HL-60/S4 (cell line): ENCODE results near the gene NBPF11.
"Not testable (repeated sequence)": the region's sequence is repeated elsewhere in the genome, so short reads cannot be mapped to it uniquely, and the experiment has no call there.

Experiments used
- in situ Hi-C: fragments of 300-500 bp; cut with MboI; formaldehyde crosslinking; loops from 2 replicates; pipeline ENCODE4 v1.14.3; 2022; ENCODE audit warnings: low sequenced_read_pairs

The NBPF11 gene

DNA sequence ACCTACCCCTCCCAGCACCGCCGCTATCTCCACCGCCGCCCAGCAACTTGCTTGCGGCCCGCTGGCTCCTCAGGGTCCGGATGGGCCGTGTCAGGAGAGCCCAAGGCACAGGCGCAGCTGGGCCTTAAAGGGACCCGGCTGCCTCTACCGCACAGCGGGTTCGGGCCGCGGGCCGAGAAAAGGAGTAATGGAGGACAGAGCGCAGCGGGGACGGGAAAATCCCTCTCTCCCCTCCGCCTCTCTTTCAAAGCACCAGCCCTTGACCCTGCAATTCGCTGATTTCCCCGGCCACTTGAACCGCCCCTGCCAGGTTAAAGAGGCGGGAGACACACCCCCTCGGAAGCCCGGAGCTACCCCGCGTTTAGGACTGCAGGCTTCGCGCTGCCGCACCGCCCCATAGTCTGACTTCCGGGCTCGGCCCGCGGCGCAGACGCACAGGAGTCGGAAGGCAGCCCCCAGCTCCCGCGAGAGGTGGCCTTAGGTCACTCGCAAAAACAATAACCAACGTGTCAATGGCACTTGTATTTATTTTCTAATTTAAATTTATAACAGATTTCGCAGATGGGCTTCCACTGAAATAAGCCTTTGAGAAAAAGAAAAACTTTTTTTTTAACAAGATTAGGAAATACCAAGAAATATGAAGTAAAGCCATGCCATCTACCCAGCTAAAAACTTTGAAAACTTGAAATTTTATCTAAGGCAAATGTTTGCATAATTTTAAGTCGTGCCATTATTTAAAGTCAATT, at the start of gene NBPF11:
TSS of gene NBPF11 (minus strand) at position 371 of the 746 bp plus-strand sequence. CDS start 25,278 bp downstream, outside the sequence.
- in situ Hi-C loops = not testable (repeated sequence)

GRCh38 chr1:148197396-148197795, 45.3 kb upstream of the NBPF11 start:
- in situ Hi-C loops = not testable (repeated sequence)

GRCh38 chr1:148196949-148197348, 44.9 kb upstream of the NBPF11 start:
- in situ Hi-C loops = not testable (repeated sequence)

DNA sequence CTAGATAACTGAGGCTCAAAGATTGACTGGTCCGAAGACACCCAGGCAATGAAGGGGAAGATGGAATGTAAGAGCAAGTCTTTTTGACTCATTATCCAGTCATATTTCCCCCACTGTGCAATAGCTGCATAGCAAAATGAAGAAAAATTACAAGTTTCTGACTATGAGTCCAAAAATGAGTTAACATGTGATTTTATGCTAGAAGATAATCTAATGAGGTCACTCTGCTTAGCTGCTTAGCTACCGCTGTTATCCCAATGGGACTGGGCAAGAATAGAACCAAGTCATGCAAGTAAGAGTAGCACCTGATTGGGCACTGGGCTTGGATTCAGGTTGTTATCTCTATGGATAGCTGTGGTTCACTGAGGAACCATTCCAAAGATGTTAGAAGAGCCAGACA, 43.0 kb upstream of the NBPF11 start:
- in situ Hi-C loops = not testable (repeated sequence)

- in situ Hi-C loops = not testable (repeated sequence)
Observed at GRCh38 chr1:148188768-148189167, 36.7 kb upstream of the NBPF11 start.

DNA sequence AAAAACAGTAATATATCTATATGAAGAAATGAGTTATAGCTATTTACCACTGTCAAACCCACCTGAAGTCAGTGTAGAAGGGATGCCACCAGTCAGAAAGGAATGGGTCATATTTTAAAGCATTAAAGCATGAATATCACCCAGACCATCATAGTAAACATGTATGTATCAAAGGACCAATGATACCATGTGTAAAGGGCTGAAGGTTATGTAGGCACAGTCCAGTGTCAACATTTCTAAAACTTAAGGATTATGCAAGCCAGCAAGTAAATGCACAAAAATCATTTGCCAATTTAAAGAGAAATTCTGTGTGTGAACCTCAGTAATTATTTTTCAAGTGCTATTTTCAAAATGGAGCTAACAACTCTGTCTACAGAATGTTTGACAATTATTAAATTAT, 26.6 kb upstream of the NBPF11 start:
- in situ Hi-C loops = not testable (repeated sequence)

GRCh38 chr1:148175414-148175813, 23.3 kb upstream of the NBPF11 start:
- in situ Hi-C loops = not testable (repeated sequence)

DNA sequence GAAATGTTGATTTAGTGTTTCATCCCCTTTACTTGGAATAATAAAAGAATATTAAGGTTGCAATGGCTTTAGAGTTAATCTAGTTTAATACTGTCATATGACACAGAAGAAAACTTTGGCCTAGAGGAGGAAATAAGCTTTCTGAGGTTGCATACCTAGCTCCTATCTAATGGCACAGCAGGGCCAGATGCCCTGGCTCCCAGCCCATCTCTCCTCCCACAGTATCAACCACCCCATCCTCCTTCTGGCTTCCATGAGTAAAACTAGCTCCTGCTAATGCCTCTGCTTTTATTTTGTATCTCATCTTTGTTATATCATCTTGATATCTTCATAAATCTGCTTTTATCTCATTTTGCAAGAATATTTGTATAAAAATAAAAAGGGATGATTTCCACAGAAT, 19.9 kb upstream of the NBPF11 start:
- in situ Hi-C loops = not testable (repeated sequence)

DNA sequence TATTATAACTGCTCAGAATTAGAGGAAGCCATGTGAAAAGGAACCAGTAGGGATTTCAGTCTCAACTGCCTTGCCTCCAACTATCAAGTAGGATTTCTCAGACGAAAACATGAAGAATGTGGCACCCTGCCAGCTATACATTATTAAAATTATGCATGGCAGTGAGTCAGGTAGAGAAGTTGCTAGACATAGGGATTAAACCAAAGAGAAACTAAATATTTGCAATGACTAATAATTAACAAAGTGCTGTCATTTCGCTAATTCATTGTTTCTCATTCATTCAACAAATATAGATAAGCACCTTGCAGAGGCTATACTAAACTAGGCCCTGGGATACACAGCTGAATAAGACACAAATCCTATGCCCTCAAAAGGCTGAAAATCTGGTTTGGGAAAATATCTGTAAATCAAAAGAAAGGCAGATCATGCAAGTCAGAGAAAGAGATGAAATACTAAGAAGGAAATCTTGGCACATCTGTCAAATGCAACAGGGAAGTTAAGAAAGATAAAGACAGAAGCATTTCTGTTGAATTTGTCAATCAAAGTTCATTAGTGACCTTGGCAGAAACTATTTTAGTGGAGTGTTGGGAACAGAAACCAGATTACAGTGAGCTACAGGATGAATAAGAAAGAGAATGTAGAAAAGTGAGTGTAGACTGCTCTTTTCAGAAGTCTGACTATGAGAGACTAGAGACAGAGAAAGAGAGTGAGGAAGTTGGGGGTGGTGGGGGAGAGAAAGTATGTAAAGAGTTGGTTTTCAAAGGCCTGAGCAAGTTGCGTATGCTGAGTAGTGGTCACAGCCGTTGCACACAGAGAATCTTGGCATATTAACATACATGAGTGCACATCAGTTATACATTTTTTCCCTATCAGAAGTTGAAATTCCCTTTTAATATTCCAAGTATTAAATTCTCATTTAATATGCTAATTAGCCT, 14.7 kb upstream of the NBPF11 start:
- in situ Hi-C loops = no loop called here

- in situ Hi-C loops = no loop called here
Observed at GRCh38 chr1:148162363-148162762, 10.3 kb upstream of the NBPF11 start.

DNA sequence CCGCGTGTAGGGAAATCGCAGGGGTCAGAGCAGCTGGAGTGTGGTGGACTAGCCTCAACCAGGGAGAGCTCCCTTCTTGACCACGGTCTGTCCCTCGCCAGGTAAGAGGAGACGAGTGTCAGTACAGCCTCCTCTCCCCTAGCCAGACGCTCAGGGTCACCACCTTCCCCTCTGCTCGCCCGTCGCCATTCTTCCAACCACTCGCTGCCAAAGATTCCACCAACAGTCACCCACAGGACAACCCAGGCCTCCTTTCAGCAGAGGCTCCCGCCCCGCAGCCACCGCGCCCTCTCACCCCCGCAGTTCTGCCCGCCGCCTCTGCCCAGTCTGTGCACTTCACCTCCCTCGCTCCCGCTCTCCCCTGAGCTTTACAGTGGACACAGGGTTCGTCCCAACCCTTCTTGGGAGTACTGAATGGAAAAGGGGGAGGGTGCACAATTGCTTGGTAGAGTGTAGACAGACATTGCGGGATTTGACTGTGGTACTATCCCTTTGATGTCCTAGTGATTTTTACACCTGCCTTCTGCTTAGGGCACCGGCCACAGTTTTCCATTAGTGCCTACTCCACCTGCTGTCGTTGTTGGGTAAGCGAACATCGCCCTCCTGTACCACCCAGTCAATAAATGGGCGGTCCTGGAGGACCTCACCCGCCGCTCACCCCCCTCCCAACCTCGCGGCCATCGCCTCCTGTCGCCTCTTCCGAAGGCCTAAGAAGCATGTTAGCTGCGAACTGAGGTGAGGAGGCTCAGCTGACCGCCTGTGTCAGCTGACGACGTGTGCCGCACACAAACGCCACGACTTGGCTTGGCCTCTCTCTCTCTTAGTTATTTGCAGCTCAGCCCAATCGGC, 9.2 kb upstream of the NBPF11 start:
- in situ Hi-C loops = no loop called here

- in situ Hi-C loops = no loop called here
Observed at GRCh38 chr1:148160343-148161052, 8.4 kb upstream of the NBPF11 start.

- in situ Hi-C loops = no loop called here
Observed at GRCh38 chr1:148160048-148160342, 7.9 kb upstream of the NBPF11 start.

GRCh38 chr1:148158341-148159003, 6.4 kb upstream of the NBPF11 start:
- in situ Hi-C loops = no loop called here

DNA sequence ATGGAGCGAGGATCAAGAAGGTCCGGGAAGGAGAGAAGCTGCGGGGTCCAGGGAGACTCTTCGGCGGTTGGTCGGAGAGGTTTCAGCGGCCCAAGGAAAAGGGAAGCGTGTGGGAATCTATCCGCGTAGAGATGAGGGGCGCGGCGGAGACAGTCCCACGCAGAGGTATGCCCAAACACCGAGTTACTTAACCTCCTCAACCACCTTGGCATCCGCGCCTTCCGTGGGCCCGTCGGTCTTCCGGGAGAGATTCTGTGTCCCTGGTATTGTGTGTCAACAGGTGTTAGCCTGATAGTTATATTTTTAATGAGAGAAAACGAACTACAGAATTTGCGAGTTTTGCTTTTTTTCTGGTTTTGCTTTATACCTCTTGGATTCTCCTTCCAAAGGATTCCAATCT, 5.7 kb upstream of the NBPF11 start:
- in situ Hi-C loops = not testable (repeated sequence)

DNA sequence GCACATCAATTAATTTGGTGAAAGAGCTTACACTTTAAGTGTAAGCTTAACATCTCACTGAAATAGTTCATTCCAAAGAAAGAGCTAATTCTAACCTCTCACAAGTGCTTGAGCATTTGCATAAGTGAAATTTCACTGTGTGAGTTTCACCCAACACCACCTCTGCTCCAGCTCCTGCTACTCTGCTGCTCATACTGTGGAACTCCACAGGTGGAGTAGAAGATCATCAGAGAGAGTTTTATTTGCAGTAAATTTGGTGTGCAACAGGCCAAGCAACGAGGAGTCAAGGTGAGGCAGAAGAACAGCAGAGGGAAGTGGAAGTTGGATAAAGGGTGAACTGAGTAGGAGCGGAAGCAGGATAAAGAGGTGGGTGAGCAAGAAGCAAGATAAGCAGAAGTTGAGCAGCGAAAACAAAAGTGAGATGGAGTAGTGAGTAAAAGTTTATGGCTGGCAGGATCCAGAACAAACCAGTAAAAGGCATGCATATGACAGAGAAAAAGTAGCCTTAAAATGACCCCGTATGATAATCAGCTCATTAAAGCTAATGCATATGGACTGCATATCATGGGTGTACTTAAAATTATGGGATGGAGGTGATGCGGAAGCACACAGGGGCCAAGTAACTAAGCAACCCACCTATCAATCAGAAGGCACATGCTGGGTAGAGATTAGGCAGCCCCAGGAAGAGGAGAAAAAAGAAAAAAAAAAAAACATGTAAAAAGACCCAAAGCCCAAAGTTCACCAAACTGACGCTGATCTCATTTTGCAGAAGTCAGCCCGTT, 3.6 kb upstream of the NBPF11 start:
- in situ Hi-C loops = not testable (repeated sequence)

GRCh38 chr1:148152795-148153194, 714 bp upstream of the NBPF11 start:
- in situ Hi-C loops = not testable (repeated sequence)

GRCh38 chr1:148151371-148151819, 686 bp downstream of the NBPF11 start:
- in situ Hi-C loops = not testable (repeated sequence)

DNA sequence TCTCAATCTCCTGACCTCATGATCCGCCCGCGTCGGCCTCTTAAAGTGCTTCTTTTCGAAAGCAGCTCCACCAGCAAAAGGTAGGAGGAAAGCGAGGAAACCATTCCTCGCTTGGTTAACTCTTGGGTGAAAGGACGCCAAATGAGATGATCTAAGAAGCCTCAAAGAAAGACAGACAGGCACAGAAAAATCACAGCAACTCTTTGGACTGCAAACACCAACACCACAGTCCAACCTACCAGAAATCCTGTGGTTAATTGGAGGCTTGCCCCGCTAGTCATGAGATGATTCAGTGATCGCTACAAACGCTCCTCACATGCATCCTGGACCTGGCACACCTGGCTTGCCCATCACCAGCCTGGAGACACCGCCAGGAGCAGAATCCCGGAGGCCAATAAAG, 1.1 kb downstream of the NBPF11 start:
- in situ Hi-C loops = not testable (repeated sequence)
